Heart left ventricle (tissue), 13 donors: ENCODE measurements around the gene RTP1.

Source experiments
- CTCF ChIP-seq, 12 donors: fragments of 200-600 bp; sonication (generic) in 4 of 12; IDR thresholded peaks; one replicate each; pipeline versions ENCODE4 v1.5.0 to v1.8.0; 2018 to 2022; ENCODE audit warnings: antibody characterized with exemption in 12 of 12, mild to moderate bottlenecking in 5 of 12
- POLR2A ChIP-seq, 2 donors: fragments of 450-650 bp; IDR thresholded peaks; one replicate each; pipeline ENCODE4 v1.6.1; 2017; ENCODE audit warnings: antibody characterized with exemption in 2 of 2, mild to moderate bottlenecking in 2 of 2, moderate library complexity in 2 of 2
- donor health status: ischemic (EF 13 %, LVEDD 7.1; RV severe dilation, severe dysfunction).
- donor health status: DM: no; HTN: yes; CAD: no.
- donor health status: DM: no; HTN: no; CAD: no.
- donor health status: ischemic (EF 25% LVEDD 6.9; RV normal size, moderate dysfunction).
- donor health status: ischemic (EF 25% LVEDD 5.7; RV mildly dilated, moderate dysfunction).
- donor health status: ischemic (EF 35%, LVEDD 5.7; RV mildly dilated, moderate dysfunction).
- donor health status: nonischemic (EF 11% LVEDD 7.7; RV severe dilation, severe dysfunction).
- donor health status: DM: yes; HTN: yes; CAD: no.
- donor health status: PGD.
- donor health status: ischemic (EF 29% LVEDD 5.4; RV normal size, mild dysfunction).
- donor health status: nonischemic (EF 23%, LVEDD 6.1; RV moderate dilation, normal function).

GRCh38 chr3:187205683-187206082, 8.4 kb downstream of the RTP1 start:
- TF ChIP-seq POLR2A (IDR thresholded peaks at IDR 0.05) (no peak), CTCF (IDR thresholded peaks at IDR 0.05) (no peak)
